GM12878 (cell line): ENCODE measurements around the gene BORCS6. TPM values are rescaled to one million over a fixed set of nuclear protein-coding genes. Genes with fewer than 3 reads are reported as not detected.

Experiments used
- CUX1 ChIP-seq: IDR thresholded peaks from 2 replicates; pipeline ENCODE4 v1.6.1; 2012; ENCODE audit warnings: improper control_type of control experiment, low read depth, low read length; ENCODE audit not compliant: insufficient replicate concordance
- E4F1 ChIP-seq: fragments of 450-650 bp; IDR thresholded peaks from 2 replicates; pipeline ENCODE4 v1.6.1; 2018; ENCODE audit warnings: borderline replicate concordance, mild to moderate bottlenecking; ENCODE audit not compliant: partially characterized antibody
- ELK1 ChIP-seq: IDR thresholded peaks from 2 replicates; pipeline ENCODE4 v1.6.1; 2012; ENCODE audit warnings: low read depth, low read length, improper control_type of control experiment
- EP300 ChIP-seq, 2 experiments: fragments of 150-350 bp in 1 of 2; IDR thresholded peaks; 2 replicates each; pipeline ENCODE4 v1.6.1; 2011 to 2012; ENCODE audit warnings: low read depth in 2 of 2, low read length in 2 of 2, borderline replicate concordance in 1 of 2, improper control_type of control experiment in 1 of 2, inconsistent platforms in 1 of 2; ENCODE audit not compliant: control insufficient read depth in 1 of 2
- ESRRA ChIP-seq: IDR thresholded peaks from 2 replicates; pipeline ENCODE4 v1.6.1; 2012; ENCODE audit warnings: mild to moderate bottlenecking, low read length, improper control_type of control experiment
- FOXM1 ChIP-seq: IDR thresholded peaks from 2 replicates; pipeline ENCODE4 v1.6.1; 2012; ENCODE audit warnings: low read depth, mild to moderate bottlenecking, inconsistent platforms, low read length, moderate library complexity
- JUND ChIP-seq: IDR thresholded peaks from 2 replicates; pipeline ENCODE4 v1.6.1; 2012; ENCODE audit warnings: low read depth, mild to moderate bottlenecking, low read length, improper control_type of control experiment, moderate library complexity
- LARP7 ChIP-seq: fragments of 450-650 bp; IDR thresholded peaks from 2 replicates; pipeline ENCODE4 v1.6.1; 2017; ENCODE audit warnings: mild to moderate bottlenecking
- POLR2AphosphoS2 ChIP-seq: IDR thresholded peaks from 2 replicates; pipeline ENCODE4 v1.6.1; 2011; ENCODE audit warnings: low read depth, mild to moderate bottlenecking, low read length, improper control_type of control experiment, moderate library complexity
- PRDM15 ChIP-seq: fragments of 450-650 bp; formaldehyde crosslinking; IDR thresholded peaks from 2 replicates; pipeline ENCODE4 v1.4.0; 2020; ENCODE audit warnings: mild to moderate bottlenecking, moderate library complexity
- SMARCA5 ChIP-seq: fragments of 450-650 bp; IDR thresholded peaks from 2 replicates; pipeline ENCODE4 v1.6.1; 2017; ENCODE audit warnings: mild to moderate bottlenecking
- SRF ChIP-seq, 2 experiments: IDR thresholded peaks; 2 replicates each; pipeline ENCODE4 v1.6.1; 2011; ENCODE audit warnings: low read depth in 2 of 2, low read length in 2 of 2, mild to moderate bottlenecking in 1 of 2, moderate library complexity in 1 of 2
- TCF7 ChIP-seq: IDR thresholded peaks from 2 replicates; pipeline ENCODE4 v1.6.1; 2014; ENCODE audit warnings: antibody characterized with exemption, borderline replicate concordance
- ZBTB33 ChIP-seq: fragments of 450-650 bp; IDR thresholded peaks from 2 replicates; pipeline ENCODE4 v1.6.1; 2017; ENCODE audit warnings: mild to moderate bottlenecking
- polyA plus RNA-seq, 11 experiments: library from polyadenylated mRNA; depleted of rRNA in 4 of 11; unstranded in 6 of 11; stranded (reverse) in 5 of 11; fragments of >200 nt; fragmentation: Nextera tagmentation in 4 of 11; fragmentation: Illumina TruSeq in 1 of 11; extraction: Ambion mirVana in 4 of 11; extraction: Trizol in 1 of 11; gene quantifications; 1 replicate in 1 of 11; 2 replicates in 10 of 11; pipeline versions ENCODE4 v1.2.1 to v1.2.3, GENCODE V29; 2011 to 2016; ENCODE audit warnings: inconsistent platforms in 2 of 11, missing spikeins in 2 of 11, low read depth in 1 of 11
- total RNA-seq, 4 experiments: library from RNA; depleted of rRNA in 3 of 4; stranded (reverse); fragments of >200 nt in 3 of 4; fragmentation: Illumina TruSeq in 1 of 4; extraction: Trizol in 1 of 4; gene quantifications; 2 replicates each; pipeline versions ENCODE4 v1.2.1 to v1.2.3, GENCODE V29; 2013 to 2021

Gene BORCS6
- total and polyA plus RNA-seq, 10 of the 15 experiments (the other 5 are each of a cell fraction or from before 2014, with no cell fraction given) = 0.37 to 14.1 (median 6.7) TPM

- no peak for TF ChIP-seq CUX1
- no peak for TF ChIP-seq LARP7
- TF ChIP-seq ESRRA = no peak
- no peak for TF ChIP-seq ZBTB33
- TF ChIP-seq EP300 (IDR thresholded peaks at IDR 0.05; ENCODE audit: borderline replicate concordance in 1 of 2, control insufficient read depth in 1 of 2, low read depth in 2 of 2, low read length in 2 of 2) = peak; percentile 45 to 70; a peak in 3 of 4 replicates
- peak; percentile 84 for TF ChIP-seq ELK1
- TF ChIP-seq PRDM15 (CRISPR knock-in tag) = no peak
- TF ChIP-seq E4F1 = no peak
- TF ChIP-seq SMARCA5 = peak; percentile 16; the same call in 1 of the 2 replicates
- TF ChIP-seq TCF7 = no peak
- TF ChIP-seq POLR2AphosphoS2 = peak; percentile 89; the same call in 1 of the 2 replicates
- 0 out of 2 replicates have a peak, but pooled peaks have one; percentile 11 for TF ChIP-seq JUND
- TF ChIP-seq FOXM1 = no peak
- peak; percentile 27 to 57; a peak in 1 of 4 replicates for TF ChIP-seq SRF (IDR thresholded peaks at IDR 0.05; ENCODE audit: low read depth in 2 of 2, low read length in 2 of 2)
Observed at GRCh38 chr17:8151120-8151640, 38.8 kb downstream of the BORCS6 start (continued).
